Transverse colon (tissue), 4 donors: ENCODE data around the gene BCCIP. TPM values are rescaled to one million over a fixed set of nuclear protein-coding genes. Genes with fewer than 3 reads are reported as not detected.

Experiments
- DNase-seq: peaks from one replicate; pipeline ENCODE4 v3.0.0-alpha.2; 2019
- H3K27ac ChIP-seq, 4 donors: fragments of 200-600 bp; sonication (generic); 2 replicates each; pipeline ENCODE4 v1.5.1; 2016 to 2018; ENCODE audit warnings: inconsistent platforms in 4 of 4
- H3K27me3 ChIP-seq: fragments of 200-600 bp; sonication (generic); 2 replicates; pipeline ENCODE4 v1.5.1; 2017; ENCODE audit warnings: inconsistent platforms
- H3K36me3 ChIP-seq, 4 donors: fragments of 200-600 bp; sonication (generic); 2 replicates each; pipeline ENCODE4 v1.5.1; 2017 to 2019; ENCODE audit warnings: inconsistent platforms in 4 of 4
- H3K4me1 ChIP-seq, 4 donors: fragments of 200-600 bp; sonication (generic); 2 replicates each; pipeline ENCODE4 v1.5.1; 2017 to 2020; ENCODE audit warnings: inconsistent platforms in 4 of 4
- H3K4me3 ChIP-seq, 4 donors: fragments of 200-600 bp; sonication (generic); 1 replicate in 1 of 4; 2 replicates in 3 of 4; pipeline versions ENCODE4 v1.5.1 to v1.6.1; 2017 to 2019; ENCODE audit warnings: inconsistent platforms in 4 of 4
- H3K9me3 ChIP-seq, 2 donors: fragments of 200-600 bp; sonication (generic); 2 replicates each; pipeline ENCODE4 v1.5.1; 2017 to 2019; ENCODE audit warnings: inconsistent platforms in 2 of 2
- EP300 ChIP-seq: sonication (generic); formaldehyde crosslinking; IDR thresholded peaks from one replicate; pipeline ENCODE4 v1.6.1; 2017; ENCODE audit warnings: antibody characterized with exemption, low read depth
- POLR2A ChIP-seq: fragments of 450-650 bp; IDR thresholded peaks from one replicate; pipeline ENCODE4 v1.6.1; 2016; ENCODE audit warnings: antibody characterized with exemption, mild to moderate bottlenecking, moderate library complexity
- POLR2AphosphoS5 ChIP-seq, 3 donors: sonication (generic); formaldehyde crosslinking; IDR thresholded peaks; one replicate each; pipeline ENCODE4 v1.6.1; 2016; ENCODE audit warnings: antibody characterized with exemption in 3 of 3
- WGBS, 2 donors: methylation state at CpG; one replicate each; pipeline ENCODE4 v1.1.5; 2018; ENCODE audit warnings: low coverage in 1 of 2; 5-methylcytosine and 5-hydroxymethylcytosine counted together
- in situ Hi-C, 4 donors: fragments of 200-750 bp; cut with MboI; loops; one replicate each; pipeline versions ENCODE4 v1.15.0 to v1.15.1; 2017; ENCODE audit warnings: low sequenced_read_pairs in 3 of 4, low pct_ligation_motif_present in 1 of 4, low pct_unique_long_range_greater_than_20kb in 1 of 4
- intact Hi-C: fragments of 100-400 bp; cut with DNase I; formaldehyde crosslinking; loops from one replicate; pipeline ENCODE4 v1.15.1; 2023; ENCODE audit warnings: low total_unique reads
- total RNA-seq, 4 donors: library from RNA; depleted of rRNA; stranded (reverse); fragments of >200 nt; gene quantifications; one replicate each; pipeline ENCODE4 v1.1.0, GENCODE V29; 2016
- TF ChIP-seq, protein P1 (sequence below), 5 experiments: fragments of 200-600 bp in 3 of 5; fragments of 450-650 bp in 2 of 5; sonication (generic) in 3 of 5; IDR thresholded peaks; 1 replicate in 2 of 5; 2 replicates in 3 of 5; pipeline ENCODE4 v1.5.1; 2016 to 2017; ENCODE audit warnings: antibody characterized with exemption in 5 of 5, inconsistent platforms in 3 of 5, mild to moderate bottlenecking in 2 of 5, moderate library complexity in 1 of 5

BCCIP gene
- total RNA-seq, 4 donors from 2014 or later = 4.1 to 34.8 (median 15.0) TPM

DNA sequence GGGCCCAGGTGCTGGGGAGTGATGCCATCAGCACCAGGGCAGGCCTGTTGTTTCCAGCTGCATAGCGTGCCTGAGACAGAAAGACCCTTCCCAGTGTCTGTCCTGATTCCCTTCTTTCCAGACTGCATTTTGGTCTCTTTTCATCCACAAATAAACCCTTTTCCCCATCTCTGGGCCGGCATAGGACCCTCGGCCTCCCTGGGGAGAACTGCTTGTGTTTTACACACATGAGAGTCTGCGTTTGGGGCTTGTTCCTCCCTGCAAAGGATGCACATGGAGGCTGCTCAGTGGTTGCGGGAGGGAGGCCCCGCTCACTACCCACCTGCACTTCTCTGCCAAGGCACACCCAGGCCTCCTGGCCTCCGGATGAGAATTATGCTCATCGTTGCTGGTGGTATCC is 42.0 kb upstream of the BCCIP start:
- in situ Hi-C loops = no loop called here
- WGBS, 2 donors = 88 to 95% methylated on average over 4 to 7 of the region's 8 CpGs
- no peak overlapping the region for H3K4me3 ChIP-seq

DNA sequence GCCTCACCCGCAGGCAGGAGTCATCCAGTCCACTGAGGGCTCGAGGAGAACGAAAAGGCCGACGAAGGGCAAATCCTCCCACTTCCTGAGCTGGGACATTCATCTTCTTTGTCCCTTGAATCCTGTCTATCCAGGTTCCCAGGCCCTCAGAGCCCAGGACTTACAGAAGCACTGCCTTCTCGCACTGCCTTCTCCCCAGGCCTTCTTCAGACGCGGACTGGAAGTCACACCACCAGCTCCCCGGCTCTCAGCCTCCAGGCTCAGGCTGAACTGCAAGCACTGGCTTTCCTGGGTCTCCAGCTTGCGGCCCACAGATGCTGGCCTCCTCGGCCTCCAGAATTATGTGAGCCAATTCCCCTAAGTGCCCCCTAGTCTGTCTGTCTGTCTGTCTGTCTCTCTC is 41.3 kb upstream of the BCCIP start:
- TF ChIP-seq POLR2A (no peak), EP300 (no peak), POLR2AphosphoS5 (IDR thresholded peaks at IDR 0.05) (no peak)
- TF ChIP-seq, protein P1, sequence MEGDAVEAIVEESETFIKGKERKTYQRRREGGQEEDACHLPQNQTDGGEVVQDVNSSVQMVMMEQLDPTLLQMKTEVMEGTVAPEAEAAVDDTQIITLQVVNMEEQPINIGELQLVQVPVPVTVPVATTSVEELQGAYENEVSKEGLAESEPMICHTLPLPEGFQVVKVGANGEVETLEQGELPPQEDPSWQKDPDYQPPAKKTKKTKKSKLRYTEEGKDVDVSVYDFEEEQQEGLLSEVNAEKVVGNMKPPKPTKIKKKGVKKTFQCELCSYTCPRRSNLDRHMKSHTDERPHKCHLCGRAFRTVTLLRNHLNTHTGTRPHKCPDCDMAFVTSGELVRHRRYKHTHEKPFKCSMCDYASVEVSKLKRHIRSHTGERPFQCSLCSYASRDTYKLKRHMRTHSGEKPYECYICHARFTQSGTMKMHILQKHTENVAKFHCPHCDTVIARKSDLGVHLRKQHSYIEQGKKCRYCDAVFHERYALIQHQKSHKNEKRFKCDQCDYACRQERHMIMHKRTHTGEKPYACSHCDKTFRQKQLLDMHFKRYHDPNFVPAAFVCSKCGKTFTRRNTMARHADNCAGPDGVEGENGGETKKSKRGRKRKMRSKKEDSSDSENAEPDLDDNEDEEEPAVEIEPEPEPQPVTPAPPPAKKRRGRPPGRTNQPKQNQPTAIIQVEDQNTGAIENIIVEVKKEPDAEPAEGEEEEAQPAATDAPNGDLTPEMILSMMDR (IDR thresholded peaks at IDR 0.05) = no peak
- Histone ChIP-seq H3K4me3 (no peak overlapping the region), H3K27ac (no peak overlapping the region), H3K9me3 (no peaks in the 10 kb centered on the region), H3K4me1 (no peaks in the 10 kb centered on the region), H3K27me3 (no peaks in the 10 kb centered on the region), H3K36me3 (no peaks in the 10 kb centered on the region)
- intact Hi-C loops (no loop called here), in situ Hi-C loops (no loop called here)
- DNase-seq = no peak
- WGBS, 2 donors = 86 to 90% methylated on average over 5 to 11 of the region's 11 CpGs

More for the DNA sequence above, 42.0 kb upstream of the BCCIP start:
- intact Hi-C loops = no loop called here
- no peak for DNase-seq
- H3K27ac ChIP-seq = no peak overlapping the region
- H3K4me1 ChIP-seq = no peaks in the 10 kb centered on the region
- H3K9me3 ChIP-seq = no peaks in the 10 kb centered on the region
- H3K36me3 ChIP-seq = no peaks in the 10 kb centered on the region
- TF ChIP-seq, protein P1 (IDR thresholded peaks at IDR 0.05) = no peak
- no peak for TF ChIP-seq POLR2A
- no peaks in the 10 kb centered on the region for H3K27me3 ChIP-seq

DNA sequence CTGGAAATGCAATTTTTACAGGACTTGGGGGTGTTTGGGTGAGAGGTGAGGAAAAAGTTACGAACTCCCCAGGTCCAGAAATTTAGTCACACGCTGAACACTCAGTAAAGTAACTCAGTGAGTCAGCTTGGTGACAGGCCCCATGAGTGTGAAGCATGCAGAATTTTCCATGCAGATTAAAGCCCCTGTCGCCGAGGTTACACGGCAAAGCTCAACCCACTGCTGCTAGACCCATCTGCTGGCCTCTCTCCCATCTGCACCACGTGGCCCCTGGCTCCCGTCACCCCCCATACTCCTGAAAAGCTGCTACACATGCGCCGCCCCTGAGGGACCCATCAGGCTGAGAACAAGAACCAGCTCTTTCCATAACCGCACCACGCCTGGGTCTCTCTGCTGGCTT is 40.7 kb upstream of the BCCIP start:
- Histone ChIP-seq H3K36me3 (no peaks in the 10 kb centered on the region), H3K9me3 (no peaks in the 10 kb centered on the region), H3K27me3 (no peaks in the 10 kb centered on the region), H3K4me1 (no peaks in the 10 kb centered on the region), H3K4me3 (no peak overlapping the region), H3K27ac (no peak overlapping the region)
- no peak for DNase-seq
- WGBS, 2 donors = 91 to 100% methylated on average over 2 to 11 of the region's 11 CpGs
- in situ Hi-C loops = no loop called here
- intact Hi-C loops = no loop called here
- TF ChIP-seq POLR2AphosphoS5 (IDR thresholded peaks at IDR 0.05) (no peak), EP300 (no peak), POLR2A (no peak)
- TF ChIP-seq, protein P1 (IDR thresholded peaks at IDR 0.05) = no peak

DNA sequence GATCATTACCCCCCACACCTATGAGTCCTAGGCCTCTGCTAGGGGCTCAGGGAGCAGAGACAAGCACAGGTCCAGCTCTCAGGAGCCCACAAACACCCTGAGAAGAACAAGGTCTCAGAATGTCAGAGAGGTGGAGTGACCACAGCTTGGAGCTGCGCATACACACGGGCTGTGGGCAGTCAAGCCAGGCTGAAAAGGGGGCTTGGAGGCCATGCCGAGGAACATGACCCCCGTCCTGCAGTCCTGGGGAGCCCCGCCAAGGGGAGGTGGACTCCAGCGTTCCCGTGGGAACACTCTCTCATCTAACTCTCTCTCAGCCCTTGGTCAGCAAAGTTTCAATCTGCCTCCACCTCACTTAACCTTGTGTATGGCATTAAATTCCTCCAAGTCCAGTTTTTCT is 39.9 kb upstream of the BCCIP start:
- no peak overlapping the region for H3K4me3 ChIP-seq
- H3K36me3 ChIP-seq = no peaks in the 10 kb centered on the region
- TF ChIP-seq POLR2A (no peak), EP300 (no peak), POLR2AphosphoS5 (IDR thresholded peaks at IDR 0.05) (no peak)
- TF ChIP-seq, protein P1 (IDR thresholded peaks at IDR 0.05) = no peak
- no peak for DNase-seq
- H3K27ac ChIP-seq = no peak overlapping the region
- WGBS, 2 donors = 92% methylated on average over 7 of the region's 7 CpGs; no CpG with 5 or more reads in 1 of the 2 donors
- H3K9me3 ChIP-seq = no peaks in the 10 kb centered on the region
- intact Hi-C loops = no loop called here
- H3K4me1 ChIP-seq = no peaks in the 10 kb centered on the region
- no peaks in the 10 kb centered on the region for H3K27me3 ChIP-seq
- in situ Hi-C loops = no loop called here
